ENCODE data around the gene CABP4. TPM values are rescaled to one million over a fixed set of nuclear protein-coding genes. Genes with fewer than 3 reads are reported as not detected.
"Not testable (repeated sequence)": the region's sequence is repeated elsewhere in the genome, so short reads cannot be mapped to it uniquely, and the experiment has no call there.

The CABP4 gene
- total RNA-seq, 1 experiment from 2014 or later = 0.55 TPM

DNA sequence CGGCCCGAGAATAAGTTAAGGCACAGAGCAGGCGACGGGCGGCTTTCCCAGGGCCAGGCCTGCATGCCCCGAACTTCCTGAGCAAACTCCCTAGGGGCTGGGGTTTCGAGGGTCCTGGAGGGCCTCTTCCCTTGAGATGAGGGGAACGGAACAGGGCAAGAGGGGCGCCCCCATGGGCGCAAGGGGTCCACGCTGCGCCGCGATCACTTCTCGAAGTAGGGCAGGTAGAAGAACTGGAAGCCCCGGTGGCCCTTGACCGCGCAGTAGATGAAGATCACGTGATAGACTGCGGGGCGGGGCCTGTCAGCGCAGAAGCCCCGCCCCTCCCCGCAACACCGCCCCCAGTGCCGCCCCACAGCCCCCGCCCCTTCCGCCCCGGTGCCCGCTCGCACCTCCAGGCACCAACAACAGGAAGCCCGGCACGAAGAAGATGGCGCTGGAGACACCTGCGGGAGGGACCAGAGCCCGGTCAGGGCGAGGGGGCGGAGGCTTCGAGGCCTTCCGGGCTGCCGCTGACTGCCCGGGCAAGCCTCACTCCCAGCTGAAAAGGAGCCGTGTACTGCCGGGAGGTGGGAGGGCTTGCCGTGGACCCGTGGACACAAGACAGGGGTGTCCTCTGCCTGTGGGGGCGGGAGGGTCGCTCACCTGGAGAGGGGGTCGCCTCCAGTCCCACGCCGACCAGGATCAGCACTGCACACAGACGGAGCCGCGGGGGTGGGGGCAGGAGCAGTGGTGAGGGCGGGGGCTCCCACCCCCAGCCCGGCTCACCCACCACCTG lies 9.4 kb downstream of the CABP4 start:
- ChIA-PET CTCF (no interaction called here), POLR2A (ENCODE audit: unreplicated experiment) (no interaction called here)
- intact Hi-C loops (cut with micrococcal nuclease) = loop anchor here (1.0 to 5.0 kb wide), 3 partner anchors 21 to 42 kb away; partner anchors contain the start of genes CORO1B and RPS6KB2
- TF ChIP-seq EZH2phosphoT487 (IDR thresholded peaks at IDR 0.05; ENCODE audit: borderline replicate concordance, low read length) (no peak), EZH2 (IDR thresholded peaks at IDR 0.05; ENCODE audit: low read length, unreplicated experiment) (no peak), CTCF (conservative IDR thresholded peaks at IDR 0.05; ENCODE audit: low read depth, low read length) (no peak)
- H3K9me2 ChIP-seq (replicated peaks; ENCODE audit: low read length) = no peaks in the 10 kb centered on the region
- no peaks in the 10 kb centered on the region for H4K20me1 ChIP-seq (ENCODE audit: low read length)
- peaks cover 13% of the 10 kb centered on the region for H3F3A ChIP-seq (ENCODE audit: low read length, unreplicated experiment)
- peak overlapping the region; percentile 95 for H3K4me2 ChIP-seq (ENCODE audit: low read length)
- peak overlapping the region; percentile 58 for H2AFZ ChIP-seq (ENCODE audit: low read length)
- H3K27ac ChIP-seq (ENCODE audit: low read length) = peak overlapping the region; percentile 97
- peak; percentile 93 for DNase-seq
- H3K79me2 ChIP-seq (ENCODE audit: low read length) = peaks cover 28% of the 10 kb centered on the region
- ATAC-seq = peak; percentile 55
- peak overlapping the region; percentile 94 for H3K9ac ChIP-seq (ENCODE audit: low read length)
- peaks cover 40% of the 10 kb centered on the region for H3K4me1 ChIP-seq (ENCODE audit: insufficient read depth, low read length)
- peak overlapping the region; percentile 75 for H3K4me3 ChIP-seq (ENCODE audit: low read length)
- H3K36me3 ChIP-seq (ENCODE audit: low read depth, low read length) = no peaks in the 10 kb centered on the region
- no peaks in the 10 kb centered on the region for H3K27me3 ChIP-seq (ENCODE audit: low read length)
- BruUV-seq (replicated peaks) = TSS peak; percentile 62
- H3K9me3 ChIP-seq (ENCODE audit: low read length) = no peaks in the 10 kb centered on the region

DNA sequence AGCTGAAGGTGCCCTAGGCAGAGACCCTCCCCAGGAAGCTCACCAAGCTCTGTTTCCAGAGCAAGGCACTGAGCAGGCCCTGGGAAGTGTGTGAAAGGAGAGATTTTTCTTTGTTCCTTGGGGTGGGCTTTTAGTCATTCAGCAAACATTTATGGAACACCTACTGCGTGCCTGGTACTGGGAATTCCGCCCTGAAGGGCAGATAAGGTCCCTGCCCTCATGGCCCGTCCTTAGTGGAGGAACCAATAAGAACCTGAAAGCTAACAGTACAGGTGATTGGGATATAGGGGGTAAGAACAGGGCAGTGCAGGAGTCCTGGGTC lies 10.0 kb downstream of the CABP4 start:
- ChIA-PET CTCF (no interaction called here), POLR2A (ENCODE audit: unreplicated experiment) (no interaction called here)
- H2AFZ ChIP-seq (ENCODE audit: low read length) = peak overlapping the region; percentile 51
- H3K9me3 ChIP-seq (ENCODE audit: low read length) = no peaks in the 10 kb centered on the region
- H3K9ac ChIP-seq (ENCODE audit: low read length) = peak overlapping the region; percentile 94
- TF ChIP-seq CTCF (conservative IDR thresholded peaks at IDR 0.05; ENCODE audit: low read depth, low read length) (no peak), EZH2 (IDR thresholded peaks at IDR 0.05; ENCODE audit: low read length, unreplicated experiment) (no peak), EZH2phosphoT487 (IDR thresholded peaks at IDR 0.05; ENCODE audit: borderline replicate concordance, low read length) (no peak)
- H3K4me1 ChIP-seq (ENCODE audit: insufficient read depth, low read length) = peaks cover 41% of the 10 kb centered on the region
- H3K79me2 ChIP-seq (ENCODE audit: low read length) = peaks cover 28% of the 10 kb centered on the region
- H3K4me3 ChIP-seq (ENCODE audit: low read length) = peak overlapping the region; percentile 75
- intact Hi-C loops (cut with micrococcal nuclease) = loop anchor here (5.0 kb wide), 1 partner anchor 38 kb away; the partner anchor contains the start of gene RPS6KB2
- H3K27me3 ChIP-seq (ENCODE audit: low read length) = no peaks in the 10 kb centered on the region
- H3F3A ChIP-seq (ENCODE audit: low read length, unreplicated experiment) = peaks cover 13% of the 10 kb centered on the region
- H4K20me1 ChIP-seq (ENCODE audit: low read length) = no peaks in the 10 kb centered on the region
- ATAC-seq = peak; percentile 1; the same call in 1 of the 2 replicates
- peak overlapping the region; percentile 97 for H3K27ac ChIP-seq (ENCODE audit: low read length)
- DNase-seq = peak; percentile 81
- H3K36me3 ChIP-seq (ENCODE audit: low read depth, low read length) = no peaks in the 10 kb centered on the region
- BruUV-seq (replicated peaks) = no TSS peak
- peak overlapping the region; percentile 95 for H3K4me2 ChIP-seq (ENCODE audit: low read length)
- no peaks in the 10 kb centered on the region for H3K9me2 ChIP-seq (replicated peaks; ENCODE audit: low read length)

GRCh38 chr11:67465530-67465929 lies 10.4 kb downstream of the CABP4 start:
- CTCF ChIA-PET = not testable (repeated sequence)

More at GRCh38 chr11:67465530-67465929, 10.4 kb downstream of the CABP4 start:
- H3K4me1 ChIP-seq (ENCODE audit: insufficient read depth, low read length) = peaks cover 41% of the 10 kb centered on the region
- intact Hi-C loops (cut with micrococcal nuclease) = loop anchor here (5.0 kb wide), 1 partner anchor 38 kb away; the partner anchor contains the start of gene RPS6KB2
- H4K20me1 ChIP-seq (ENCODE audit: low read length); H3K9me2 ChIP-seq (replicated peaks; ENCODE audit: low read length); POLR2A ChIA-PET (ENCODE audit: unreplicated experiment); H3K27me3 ChIP-seq (ENCODE audit: low read length); H2AFZ ChIP-seq (ENCODE audit: low read length); H3K9me3 ChIP-seq (ENCODE audit: low read length); H3K36me3 ChIP-seq (ENCODE audit: low read depth, low read length); ATAC-seq; BruUV-seq (replicated peaks): not testable (repeated sequence)
- H3K79me2 ChIP-seq (ENCODE audit: low read length) = peaks cover 28% of the 10 kb centered on the region
- peak overlapping the region; percentile 94 for H3K9ac ChIP-seq (ENCODE audit: low read length)
- peaks cover 13% of the 10 kb centered on the region for H3F3A ChIP-seq (ENCODE audit: low read length, unreplicated experiment)
- DNase-seq = peak; percentile 78
- H3K27ac ChIP-seq (ENCODE audit: low read length) = peak overlapping the region; percentile 97
- peak overlapping the region; percentile 95 for H3K4me2 ChIP-seq (ENCODE audit: low read length)
- peak overlapping the region; percentile 75 for H3K4me3 ChIP-seq (ENCODE audit: low read length)

Measured in PC-3 (cell line).